ENCODE results near the gene PDZK1IP1. TPM values are rescaled to one million over a fixed set of nuclear protein-coding genes. Genes with fewer than 3 reads are reported as not detected.

Gene PDZK1IP1
- total RNA-seq, 2 donors from 2014 or later = 1.6 to 1.9 TPM

- DNase-seq (no peak), ATAC-seq (no peak)
- intact Hi-C loops (cut with DNase I) = no loop called here
Observed at GRCh38 chr1:47224676-47225399, 35.0 kb upstream of the PDZK1IP1 start.

DNA sequence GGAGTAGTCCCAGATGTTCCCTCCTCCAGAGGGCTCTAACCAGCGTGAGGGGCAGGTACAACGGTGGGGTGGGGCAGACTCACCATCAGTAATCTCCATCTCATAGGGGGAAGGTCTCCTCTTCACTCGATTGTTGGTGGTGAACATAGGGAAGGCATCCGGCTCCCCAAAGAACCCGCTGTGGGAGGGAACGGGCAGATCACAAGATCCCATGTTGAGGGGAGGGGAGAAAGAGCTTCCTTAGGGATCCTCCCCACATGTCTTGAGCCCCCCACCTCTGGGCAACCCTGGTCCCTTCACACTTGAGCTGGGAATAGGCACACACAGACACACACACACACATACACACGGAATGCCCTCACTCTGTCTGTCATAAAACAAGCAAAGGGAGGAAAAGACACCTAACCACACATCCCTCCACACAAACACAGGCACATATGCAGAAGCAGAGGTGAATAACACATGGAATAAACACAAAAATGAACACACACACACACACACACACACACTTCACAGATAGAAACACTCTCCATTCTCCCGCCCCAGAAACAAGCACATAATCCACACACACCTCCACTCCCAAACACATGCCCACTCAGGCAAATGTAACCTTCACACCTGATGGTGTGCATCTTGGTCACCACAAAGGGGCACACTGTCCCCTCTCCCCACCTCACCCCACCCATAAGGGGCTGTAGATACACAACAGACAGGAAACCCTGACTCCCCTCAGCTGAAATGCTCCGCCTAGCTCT lies 34.3 kb upstream of the PDZK1IP1 start:
- DNase-seq (no peak), ATAC-seq (no peak)
- intact Hi-C loops (cut with DNase I) = no loop called here

DNA sequence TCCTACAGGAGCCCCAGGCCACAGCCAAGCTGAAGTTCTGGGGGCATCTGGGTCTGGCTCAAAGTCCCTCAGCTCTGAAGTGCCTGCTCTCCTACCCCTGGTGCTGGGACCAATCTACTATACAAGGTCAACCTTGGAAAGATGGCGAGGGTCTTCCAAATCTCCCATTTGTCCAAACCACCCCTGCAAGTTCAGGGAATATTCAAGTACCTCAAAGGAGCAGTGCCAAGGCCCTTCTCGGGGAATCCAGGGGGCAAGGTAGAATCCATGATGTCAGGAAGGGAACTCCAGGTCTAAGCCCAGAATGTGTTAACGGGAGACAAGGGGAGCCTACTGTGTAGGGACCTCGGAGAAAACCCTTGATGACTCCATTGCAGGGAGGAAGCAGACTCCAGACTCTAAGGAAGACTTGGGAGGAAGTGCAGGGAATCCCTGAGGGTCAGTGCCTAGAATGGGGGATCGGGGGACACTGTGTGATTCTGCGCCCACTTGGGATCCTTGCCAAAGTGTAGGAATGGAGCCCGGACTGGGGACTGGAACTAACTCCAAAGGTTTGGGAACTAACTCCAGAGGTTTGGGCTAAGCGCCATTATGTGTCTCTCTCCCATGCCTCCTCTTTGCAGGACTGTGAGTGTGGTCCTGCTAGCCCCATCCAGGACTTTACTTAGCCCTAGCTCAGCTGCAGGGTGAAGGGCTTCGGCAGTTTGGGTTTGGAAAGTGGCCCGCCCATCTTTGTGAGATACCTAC lies 33.5 kb upstream of the PDZK1IP1 start:
- intact Hi-C loops (cut with DNase I) = no loop called here
- DNase-seq (no peak), ATAC-seq (no peak)

GRCh38 chr1:47222476-47222875 lies 32.6 kb upstream of the PDZK1IP1 start:
- intact Hi-C loops (cut with DNase I) = no loop called here
- DNase-seq (no peak), ATAC-seq (no peak)

DNA sequence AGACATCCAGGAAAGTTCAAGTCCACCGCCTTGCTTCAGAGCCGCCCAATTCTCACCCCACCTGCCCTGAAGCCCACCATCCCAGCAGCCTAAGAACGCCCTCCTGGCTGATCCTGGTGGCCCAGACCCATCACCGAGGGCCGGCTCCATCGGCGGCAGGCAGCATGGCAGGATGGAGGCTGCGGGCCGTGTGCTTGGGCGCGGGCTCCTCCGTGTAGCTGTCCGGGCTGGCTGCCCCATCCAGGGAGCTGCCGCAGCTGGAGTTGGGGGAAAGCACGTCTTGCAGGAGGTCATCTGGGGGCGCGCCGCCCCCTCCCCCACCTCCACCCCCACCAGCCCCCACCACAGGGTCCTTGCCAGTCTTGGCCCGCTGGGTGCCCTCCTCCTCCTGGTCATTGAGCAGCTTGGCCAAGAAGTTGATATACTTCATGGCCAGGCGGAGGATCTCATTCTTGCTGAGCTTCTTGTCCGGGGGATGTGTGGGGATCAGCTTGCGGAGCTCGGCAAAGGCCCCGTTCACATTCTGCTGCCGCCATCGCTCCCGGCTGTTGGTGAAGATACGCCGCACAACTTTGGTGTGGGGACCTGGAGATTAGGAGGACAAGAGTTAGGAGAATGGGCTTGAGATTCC lies 29.9 kb upstream of the PDZK1IP1 start:
- no peak for ATAC-seq
- intact Hi-C loops (cut with DNase I) = no loop called here
- no peak for DNase-seq

- DNase-seq (no peak), ATAC-seq (no peak)
- intact Hi-C loops (cut with DNase I) = no loop called here
Observed at GRCh38 chr1:47219001-47219400, 29.2 kb upstream of the PDZK1IP1 start.

GRCh38 chr1:47216278-47217059 lies 26.6 kb upstream of the PDZK1IP1 start:
- DNase-seq (no peak), ATAC-seq (no peak)
- intact Hi-C loops (cut with DNase I) = no loop called here

GRCh38 chr1:47215713-47216112 lies 25.9 kb upstream of the PDZK1IP1 start:
- intact Hi-C loops (cut with DNase I) = no loop called here
- DNase-seq (no peak), ATAC-seq (no peak)

DNA sequence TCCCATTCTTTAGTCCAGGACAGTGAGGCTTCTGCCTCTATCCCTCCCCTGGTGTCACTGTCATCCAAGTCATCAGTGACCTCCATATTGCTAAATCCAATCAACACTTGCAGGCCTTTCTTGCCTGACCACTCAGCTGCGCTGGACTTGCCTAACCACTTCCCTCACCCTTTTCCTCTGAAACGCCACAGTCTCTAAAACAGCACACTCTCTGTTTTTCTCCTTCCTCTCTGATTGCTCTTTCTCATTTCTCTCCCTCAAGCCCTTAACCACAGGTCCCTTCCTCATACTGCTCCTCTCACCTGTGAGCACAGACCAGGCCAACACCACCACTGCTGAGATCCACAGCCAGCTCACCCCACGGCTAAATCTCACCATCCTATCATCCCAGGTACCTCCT lies 24.7 kb upstream of the PDZK1IP1 start:
- intact Hi-C loops (cut with DNase I) = no loop called here
- no peak for DNase-seq
- ATAC-seq = no peak

DNA sequence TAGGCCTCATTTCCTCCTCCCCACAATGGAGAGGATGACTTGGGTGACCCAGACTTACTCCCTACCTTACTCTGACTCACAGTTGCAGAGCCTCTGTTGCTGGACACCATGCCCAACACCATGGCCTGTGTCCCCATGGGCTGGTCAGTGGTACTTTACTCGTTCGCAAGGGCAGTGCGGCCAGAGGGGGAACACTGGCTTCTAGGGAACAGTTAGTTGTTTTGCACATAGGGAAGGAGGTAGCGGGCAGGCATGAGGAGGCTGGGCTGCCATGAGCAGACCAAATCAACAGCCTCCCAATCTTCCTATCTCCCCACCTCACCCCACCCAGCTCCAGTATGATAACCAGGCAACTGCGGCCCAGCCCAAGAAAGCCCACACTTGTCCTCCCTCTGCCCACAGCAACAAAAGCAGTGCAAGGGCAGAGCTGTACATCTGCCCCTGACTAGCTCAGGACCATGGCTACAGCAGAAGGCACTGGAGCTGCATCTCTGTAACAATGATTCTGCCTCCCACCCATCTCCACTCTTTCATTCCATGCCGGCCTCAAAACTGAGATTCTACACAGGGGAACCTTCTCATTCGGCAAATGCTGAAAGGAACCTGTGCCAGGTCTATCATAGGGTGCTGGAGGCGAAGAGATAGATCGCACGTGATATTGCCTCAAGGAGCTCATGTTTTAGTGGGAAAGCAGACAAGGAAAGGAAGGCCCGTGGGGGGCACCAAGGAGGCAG lies 23.6 kb upstream of the PDZK1IP1 start:
- no peak for DNase-seq
- intact Hi-C loops (cut with DNase I) = no loop called here
- no peak for ATAC-seq

DNA sequence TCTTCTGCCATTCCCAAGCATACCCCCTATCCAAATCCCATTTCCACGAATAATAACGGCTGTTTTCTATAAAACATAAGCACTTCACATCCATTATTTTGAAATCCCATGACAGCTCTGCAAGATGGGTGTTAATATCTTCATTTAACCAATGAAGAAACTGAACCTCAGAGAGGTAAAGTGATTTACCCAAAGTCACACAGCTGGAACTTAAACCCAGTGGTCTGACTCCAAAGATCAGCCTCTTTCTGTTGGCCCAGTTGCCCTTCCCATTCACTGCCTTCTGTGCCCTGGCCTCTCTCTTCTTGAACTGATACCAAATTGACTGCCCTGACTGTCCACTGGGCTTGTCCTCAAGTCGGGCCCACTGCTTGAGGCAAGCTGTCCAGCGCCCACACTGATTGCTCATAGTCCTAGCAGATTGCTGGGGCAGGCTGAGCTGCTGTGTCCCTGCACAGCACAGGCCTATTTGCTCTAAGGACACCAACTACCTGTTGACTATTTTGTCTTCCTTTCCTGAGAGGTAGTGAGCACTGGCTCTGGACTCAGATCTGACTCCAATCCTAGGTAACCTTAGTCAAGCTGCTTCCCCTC lies 22.9 kb upstream of the PDZK1IP1 start:
- ATAC-seq = no peak
- no peak for DNase-seq
- intact Hi-C loops (cut with DNase I) = no loop called here

DNA sequence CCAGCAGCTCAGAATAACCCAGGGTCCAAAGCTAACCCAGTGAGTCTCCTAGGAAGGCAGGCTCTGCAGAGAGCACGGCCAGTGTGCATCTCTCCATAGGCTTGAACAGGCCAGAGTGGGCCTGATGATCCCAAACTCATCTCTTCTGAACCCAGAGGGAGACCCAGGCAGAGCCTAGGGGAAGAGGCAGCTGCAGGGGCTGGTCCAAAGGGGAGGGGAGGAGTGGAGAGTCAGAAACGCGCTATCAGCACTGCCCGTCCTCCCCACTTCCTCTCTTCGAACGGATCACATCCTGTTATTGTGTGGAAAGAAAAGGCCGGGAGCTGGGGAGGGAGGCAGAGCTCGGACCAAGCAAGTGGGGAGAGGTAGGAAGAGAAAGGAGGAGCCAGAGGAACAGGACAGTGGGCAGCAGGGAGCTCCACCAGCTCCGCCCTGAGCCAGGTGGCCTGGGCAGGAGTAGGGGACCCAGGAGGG lies 22.0 kb upstream of the PDZK1IP1 start:
- peak; percentile 81 to 86 for ATAC-seq
- peak; percentile 68 for DNase-seq
- intact Hi-C loops (cut with DNase I) = no loop called here

DNA sequence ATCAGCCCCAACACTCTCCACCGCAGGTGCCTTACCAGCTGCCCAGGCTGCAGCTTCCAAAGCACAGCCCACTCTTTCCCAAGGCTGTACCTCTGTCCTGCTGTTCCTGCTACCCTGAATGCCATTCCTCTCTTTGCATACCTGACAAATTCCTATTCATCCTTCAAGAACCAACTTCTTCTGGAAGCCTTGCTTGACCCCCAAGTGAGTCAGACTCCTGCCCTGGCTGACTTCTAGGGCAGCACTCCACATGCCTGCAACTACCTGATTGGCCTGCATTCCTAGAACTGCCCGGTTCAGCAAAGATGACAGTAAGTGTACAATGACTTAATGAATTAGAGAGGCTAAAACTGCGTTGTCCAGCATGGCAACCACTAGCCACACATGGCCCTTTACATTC lies 20.8 kb upstream of the PDZK1IP1 start:
- DNase-seq (no peak), ATAC-seq (no peak)
- intact Hi-C loops (cut with DNase I) = no loop called here

DNA sequence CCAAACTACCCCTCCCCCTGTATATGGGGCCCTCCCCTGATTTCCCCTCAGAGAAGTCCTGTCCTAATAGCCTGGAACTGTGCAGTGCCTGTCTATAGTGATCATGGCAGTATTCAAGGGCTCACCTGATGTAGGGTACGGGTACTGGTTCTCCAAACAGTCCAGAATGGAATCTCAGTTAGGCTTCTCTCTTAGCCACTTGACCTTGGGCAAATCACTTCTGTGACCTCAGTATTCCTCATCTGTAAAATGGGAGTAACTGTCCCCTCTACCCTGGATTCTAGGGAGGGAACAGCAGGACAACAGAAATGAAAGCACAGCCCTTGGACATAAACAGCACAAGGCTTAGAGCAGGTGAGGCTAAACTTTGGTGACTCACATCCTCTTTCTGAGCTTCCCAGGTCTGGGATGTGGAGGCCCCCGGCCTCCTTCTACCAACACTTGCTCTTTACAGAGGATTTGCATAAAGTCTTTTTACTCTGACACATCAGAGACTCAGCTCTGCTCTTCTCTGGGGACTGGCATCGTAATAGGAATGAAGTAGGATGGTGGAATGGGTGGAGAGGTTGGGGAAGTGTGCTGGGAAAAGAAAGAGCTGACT lies 20.0 kb upstream of the PDZK1IP1 start:
- ATAC-seq (no peak), DNase-seq (no peak)
- intact Hi-C loops (cut with DNase I) = no loop called here

DNA sequence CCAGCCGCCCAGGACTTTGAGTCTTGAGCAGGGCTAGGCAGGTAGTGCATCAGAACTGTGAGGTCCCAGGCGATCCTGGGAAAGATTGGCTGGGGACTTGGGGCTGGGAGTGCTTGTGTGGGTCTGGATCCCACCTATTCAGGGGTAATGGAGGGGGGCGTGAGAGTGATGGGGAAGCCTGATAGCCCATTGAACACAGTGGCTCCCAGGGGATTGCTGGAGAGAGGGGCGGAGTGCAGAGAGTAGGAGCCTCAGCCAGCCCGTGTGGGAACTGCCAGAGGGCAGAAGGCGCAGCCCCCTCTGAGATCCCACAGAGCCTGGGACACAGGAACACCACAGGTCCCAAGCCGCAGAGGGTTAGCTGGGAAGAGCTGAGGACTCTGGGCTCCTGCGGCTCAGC lies 19.3 kb upstream of the PDZK1IP1 start:
- intact Hi-C loops (cut with DNase I) = no loop called here
- no peak for DNase-seq
- no peak for ATAC-seq

GRCh38 chr1:47208374-47208850 lies 18.6 kb upstream of the PDZK1IP1 start:
- DNase-seq (no peak), ATAC-seq (no peak)
- intact Hi-C loops (cut with DNase I) = no loop called here

DNA sequence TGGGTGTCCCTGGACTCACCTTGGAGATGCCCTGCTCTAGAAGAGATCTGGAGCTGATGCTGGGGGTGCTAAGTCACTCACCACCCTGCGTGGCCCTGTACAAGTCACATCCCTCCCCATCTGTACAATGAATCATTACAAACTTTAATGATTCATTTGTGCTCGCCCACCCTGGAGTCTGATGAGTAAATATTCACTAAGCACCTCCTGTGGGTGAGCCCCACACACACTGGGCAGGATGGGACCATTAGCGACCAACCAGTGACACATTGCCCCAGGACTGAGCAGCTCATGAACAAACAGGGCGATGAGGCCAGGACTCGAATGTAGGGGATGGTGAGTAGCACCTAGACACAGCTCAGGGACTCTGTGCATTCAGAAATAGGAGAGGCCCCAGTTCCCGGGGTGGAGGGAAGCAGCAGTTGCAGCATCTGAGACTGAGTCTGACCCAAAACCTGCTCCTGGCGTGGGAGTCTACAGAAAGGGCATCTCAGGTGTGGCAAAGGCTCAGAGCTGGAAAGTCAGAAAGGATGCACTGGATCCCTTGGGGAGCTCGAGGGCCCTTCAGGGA lies 18.1 kb upstream of the PDZK1IP1 start:
- no peak for ATAC-seq
- intact Hi-C loops (cut with DNase I) = no loop called here
- no peak for DNase-seq

Measured in left cardiac atrium (tissue), 4 donors.